Measurements from ENCODE around the gene LRIG3.
"Not testable (repeated sequence)": the region's sequence is repeated elsewhere in the genome, so short reads cannot be mapped to it uniquely, and the experiment has no call there.

Gene LRIG3, protein sequence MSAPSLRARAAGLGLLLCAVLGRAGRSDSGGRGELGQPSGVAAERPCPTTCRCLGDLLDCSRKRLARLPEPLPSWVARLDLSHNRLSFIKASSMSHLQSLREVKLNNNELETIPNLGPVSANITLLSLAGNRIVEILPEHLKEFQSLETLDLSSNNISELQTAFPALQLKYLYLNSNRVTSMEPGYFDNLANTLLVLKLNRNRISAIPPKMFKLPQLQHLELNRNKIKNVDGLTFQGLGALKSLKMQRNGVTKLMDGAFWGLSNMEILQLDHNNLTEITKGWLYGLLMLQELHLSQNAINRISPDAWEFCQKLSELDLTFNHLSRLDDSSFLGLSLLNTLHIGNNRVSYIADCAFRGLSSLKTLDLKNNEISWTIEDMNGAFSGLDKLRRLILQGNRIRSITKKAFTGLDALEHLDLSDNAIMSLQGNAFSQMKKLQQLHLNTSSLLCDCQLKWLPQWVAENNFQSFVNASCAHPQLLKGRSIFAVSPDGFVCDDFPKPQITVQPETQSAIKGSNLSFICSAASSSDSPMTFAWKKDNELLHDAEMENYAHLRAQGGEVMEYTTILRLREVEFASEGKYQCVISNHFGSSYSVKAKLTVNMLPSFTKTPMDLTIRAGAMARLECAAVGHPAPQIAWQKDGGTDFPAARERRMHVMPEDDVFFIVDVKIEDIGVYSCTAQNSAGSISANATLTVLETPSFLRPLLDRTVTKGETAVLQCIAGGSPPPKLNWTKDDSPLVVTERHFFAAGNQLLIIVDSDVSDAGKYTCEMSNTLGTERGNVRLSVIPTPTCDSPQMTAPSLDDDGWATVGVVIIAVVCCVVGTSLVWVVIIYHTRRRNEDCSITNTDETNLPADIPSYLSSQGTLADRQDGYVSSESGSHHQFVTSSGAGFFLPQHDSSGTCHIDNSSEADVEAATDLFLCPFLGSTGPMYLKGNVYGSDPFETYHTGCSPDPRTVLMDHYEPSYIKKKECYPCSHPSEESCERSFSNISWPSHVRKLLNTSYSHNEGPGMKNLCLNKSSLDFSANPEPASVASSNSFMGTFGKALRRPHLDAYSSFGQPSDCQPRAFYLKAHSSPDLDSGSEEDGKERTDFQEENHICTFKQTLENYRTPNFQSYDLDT

DNA sequence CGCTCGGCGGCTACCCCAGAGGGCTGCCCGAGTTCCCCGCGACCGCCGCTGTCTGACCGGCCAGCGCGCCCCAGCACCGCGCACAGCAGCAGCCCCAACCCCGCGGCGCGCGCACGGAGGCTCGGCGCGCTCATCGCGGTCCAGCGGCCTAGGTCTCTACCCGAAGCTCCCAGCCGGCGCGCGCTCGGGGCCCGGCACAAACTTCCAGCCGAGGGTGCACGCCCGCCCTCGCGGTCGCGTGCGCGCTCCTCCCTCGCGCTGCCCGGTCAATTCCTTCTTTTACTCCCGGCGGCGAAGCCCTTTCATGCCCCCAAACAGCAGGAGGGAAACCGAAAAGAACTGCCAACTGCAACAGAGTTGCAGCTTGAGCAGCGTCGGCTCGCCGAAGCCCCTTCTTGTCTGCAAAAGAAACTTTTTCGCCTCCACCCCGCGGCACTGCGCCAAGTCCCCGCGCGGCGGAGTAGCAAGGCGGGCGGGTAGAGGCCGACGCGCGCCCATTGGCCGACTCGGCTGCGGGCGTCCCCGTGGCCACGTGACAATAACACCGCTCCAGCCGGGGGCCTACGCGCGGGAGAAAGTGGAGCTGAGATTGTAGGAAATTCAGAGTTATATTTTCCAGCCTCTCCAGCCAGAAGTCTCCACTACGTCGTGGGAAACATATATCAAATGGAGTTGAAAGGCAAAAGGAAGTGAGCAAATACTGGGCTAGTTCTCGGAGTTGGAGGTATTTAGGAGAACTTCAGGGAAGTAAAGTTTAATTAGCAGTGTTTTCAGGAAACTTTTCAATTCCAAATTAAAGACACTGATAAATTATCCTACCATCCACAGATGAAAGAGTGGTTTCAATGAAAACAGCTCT lies at the start of gene LRIG3:
Gene LRIG3 (minus strand): TSS at position 403 of the 859 bp plus-strand sequence. CDS start 269 bp downstream, at position 134.
- DNase-seq (ENCODE audit: low spot score) = peak; percentile 80

DNA sequence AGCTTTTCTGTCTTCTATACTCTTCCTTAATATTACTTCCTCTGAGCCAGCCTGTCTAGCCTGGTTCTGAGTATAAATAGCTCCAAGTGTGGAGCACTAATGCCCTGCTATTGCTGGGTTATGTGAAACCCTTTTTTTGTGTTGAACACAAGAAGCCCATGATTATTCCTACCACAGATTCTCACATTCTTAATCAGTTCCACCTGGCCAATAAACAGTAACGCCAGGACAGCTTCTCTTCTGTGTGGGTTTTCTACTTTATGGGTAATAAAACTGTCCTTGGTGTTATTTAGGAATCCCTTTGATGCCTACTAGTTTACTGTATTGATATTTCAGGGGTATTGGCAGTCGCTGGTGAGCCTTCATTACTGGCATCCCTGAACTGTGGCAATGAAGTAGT lies 48.9 kb upstream of the LRIG3 start:
- no peak for DNase-seq (ENCODE audit: low spot score)

DNA sequence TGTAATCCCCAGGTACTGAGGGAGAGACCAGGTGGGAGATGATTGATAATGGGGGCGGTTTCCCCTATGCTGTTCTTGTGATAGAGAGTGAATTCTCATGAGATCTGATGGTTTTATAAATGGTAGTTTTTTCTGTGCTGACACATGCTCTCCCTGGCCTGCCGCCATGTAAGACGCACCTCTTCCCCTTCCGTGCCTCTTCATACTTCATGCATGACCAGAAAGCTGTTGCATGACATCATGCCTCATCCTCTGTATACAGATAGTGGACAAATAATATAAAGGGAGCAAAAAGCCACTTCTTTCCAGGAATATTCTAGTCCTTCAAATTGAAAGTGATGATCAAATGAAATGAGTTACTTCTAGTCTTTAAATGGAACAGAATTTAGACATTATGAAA lies 47.3 kb upstream of the LRIG3 start:
- no peak for DNase-seq (ENCODE audit: low spot score)

DNA sequence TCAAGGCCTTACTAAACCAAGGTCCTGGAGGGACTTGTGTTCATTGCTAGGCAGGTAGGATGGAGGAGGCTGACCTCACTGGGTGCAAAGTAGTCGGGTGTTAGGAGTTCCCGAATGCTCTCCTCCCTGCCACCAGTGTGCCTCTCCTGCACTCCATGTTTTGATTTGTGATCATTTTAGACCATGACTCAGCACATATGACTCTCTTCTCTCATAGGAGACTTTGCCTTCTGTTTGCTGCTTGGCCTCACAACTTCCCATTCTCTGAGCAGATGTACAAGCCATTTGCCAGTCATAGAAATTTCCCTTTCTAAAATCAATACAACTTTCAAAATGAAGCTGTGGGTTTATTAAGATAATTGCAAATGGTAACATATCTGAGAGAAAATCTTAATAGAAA lies 46.6 kb upstream of the LRIG3 start:
- DNase-seq (ENCODE audit: low spot score) = no peak

DNA sequence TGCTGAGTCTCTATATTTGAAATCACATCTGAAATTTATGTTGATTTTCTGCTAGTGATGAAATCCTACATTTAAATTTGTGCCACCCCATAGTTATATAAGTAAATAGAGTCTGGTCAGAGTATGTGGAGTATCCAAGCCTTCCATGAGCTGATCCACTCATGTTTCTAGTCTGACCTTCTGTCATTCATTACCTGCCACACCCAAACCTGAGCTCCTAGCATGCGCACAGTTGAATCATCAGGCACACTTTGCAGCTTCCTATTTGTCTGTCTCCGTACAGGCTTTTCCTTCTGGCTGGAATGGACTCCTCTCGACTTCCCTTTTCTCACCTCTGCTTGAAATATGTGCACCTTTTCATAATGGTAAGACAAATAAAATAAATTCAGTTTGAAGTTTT lies 45.3 kb upstream of the LRIG3 start:
- no peak for DNase-seq (ENCODE audit: low spot score)

DNA sequence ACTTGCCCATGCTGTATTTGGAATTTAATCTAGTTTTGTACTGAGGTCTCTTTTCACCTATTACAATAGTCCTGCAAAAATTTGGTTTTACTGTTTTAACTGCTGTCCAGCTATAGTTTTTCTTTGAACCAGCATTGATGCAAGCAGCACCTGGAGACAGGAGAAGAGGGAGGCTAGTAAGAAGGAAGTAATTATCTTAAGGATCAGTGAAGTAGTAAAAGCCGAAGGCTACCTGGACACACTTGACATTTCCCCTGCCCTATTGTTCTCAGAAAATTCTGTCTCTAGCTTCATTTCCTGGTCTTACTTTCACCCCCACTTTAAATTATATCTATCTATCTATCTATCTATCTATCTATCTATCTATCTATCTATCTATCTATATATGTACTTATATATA lies 43.5 kb upstream of the LRIG3 start:
- DNase-seq (ENCODE audit: low spot score) = no peak

DNA sequence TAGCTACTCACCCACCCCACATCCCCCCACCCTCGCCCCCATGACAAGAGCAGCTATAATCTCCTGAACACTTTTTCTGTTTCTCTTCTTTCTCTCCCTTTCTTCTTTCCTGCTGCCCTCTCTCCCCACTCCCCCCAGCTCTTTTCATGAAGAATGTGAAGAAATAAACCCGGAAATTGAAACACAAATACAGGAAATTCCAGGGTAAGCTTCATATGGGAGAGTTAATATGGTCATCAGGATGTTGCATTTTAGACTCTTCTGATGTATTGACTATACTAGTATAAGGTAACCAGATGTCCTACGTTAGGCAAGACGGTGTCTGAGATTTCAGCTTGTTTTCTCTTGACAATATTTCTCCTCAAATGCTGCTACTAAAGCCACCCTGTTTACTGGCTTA lies 41.6 kb upstream of the LRIG3 start:
- DNase-seq (ENCODE audit: low spot score) = no peak

DNA sequence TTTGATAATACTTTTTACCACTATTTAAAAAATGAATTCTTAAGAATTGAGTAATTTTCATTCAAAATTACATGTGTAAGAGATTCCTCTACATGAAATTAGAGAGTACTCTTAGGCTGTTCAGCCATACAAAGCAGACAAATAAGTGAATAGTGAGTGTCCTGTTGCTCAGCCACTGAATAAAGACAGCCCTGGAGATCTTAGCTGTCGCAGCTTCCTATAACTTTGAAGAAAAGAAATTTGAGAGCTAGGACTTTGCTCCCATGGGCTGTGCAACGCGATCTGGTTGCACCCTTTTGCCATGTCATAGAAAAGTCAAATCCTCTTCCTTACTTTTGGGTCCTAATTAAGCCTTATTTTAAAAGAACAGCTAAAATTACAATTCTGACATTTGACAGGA lies 40.9 kb upstream of the LRIG3 start:
- no peak for DNase-seq (ENCODE audit: low spot score)

DNA sequence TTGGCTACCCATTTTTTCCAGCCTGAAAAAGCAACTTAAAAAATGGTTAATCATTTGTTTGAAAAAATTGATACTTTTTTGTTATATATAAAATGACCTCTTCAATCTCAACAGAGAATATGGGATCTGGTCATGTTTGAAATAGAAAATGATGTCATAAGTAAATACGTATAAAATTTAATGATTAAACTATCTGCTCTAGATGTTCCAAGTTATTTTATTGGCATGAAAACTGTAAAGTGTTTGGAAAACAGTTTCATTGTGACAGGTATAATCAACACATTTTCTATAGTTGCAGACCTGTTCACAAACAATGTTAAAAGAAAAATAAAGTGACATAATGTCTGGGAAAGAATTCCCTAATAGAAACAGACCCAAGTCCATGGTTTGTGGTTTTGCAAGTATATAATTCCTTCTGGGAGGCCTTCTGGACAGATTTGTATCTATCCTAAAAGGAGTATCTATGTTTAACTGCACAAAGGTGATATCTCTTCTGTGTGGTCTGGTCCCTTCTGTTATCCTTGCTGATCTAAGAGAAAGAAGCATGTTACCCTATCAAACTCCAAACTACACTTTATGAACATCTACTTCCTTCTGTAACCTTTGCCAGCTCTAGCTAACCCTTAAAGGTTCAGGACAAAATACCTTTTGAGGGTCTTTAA lies 39.5 kb upstream of the LRIG3 start:
- no peak for DNase-seq (ENCODE audit: low spot score)

DNA sequence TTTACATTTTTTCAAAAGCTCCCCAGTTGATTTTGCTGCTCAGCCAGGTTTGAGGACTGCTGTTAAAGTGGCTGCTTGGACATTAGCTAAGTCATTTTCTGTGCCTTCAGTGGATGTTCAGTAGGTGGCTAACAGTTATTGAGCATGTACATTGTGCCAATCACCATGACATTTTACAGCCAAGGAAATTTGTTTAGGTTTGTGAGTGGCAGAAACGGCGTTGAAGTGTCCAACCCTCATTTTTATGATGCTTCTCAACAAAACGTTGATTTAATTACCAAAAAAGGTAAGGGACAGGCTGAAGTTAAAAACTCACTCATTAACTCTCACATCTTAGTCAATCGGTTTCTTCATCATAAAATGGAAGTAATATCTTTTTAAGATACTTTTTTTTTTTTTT lies 37.0 kb upstream of the LRIG3 start:
- DNase-seq (ENCODE audit: low spot score) = no peak

DNA sequence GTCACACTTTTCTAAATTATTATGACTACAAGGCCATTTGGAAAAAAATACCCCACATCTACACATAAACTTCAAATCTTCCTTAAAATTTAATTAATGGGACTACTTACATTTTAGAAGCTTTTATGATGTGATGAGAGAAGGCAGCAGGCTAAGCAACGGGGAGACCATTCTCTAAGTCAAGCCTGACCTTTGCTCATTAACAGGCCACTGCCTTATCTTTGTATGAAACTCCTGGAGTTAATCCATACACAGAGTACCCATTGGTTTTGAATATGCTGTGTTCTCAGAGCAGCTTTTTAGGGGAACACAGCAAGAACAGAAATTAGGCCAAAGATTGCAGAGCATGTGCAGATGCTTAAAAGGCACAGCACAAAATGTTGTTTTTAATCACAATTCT lies 35.5 kb upstream of the LRIG3 start:
- DNase-seq (ENCODE audit: low spot score) = no peak

DNA sequence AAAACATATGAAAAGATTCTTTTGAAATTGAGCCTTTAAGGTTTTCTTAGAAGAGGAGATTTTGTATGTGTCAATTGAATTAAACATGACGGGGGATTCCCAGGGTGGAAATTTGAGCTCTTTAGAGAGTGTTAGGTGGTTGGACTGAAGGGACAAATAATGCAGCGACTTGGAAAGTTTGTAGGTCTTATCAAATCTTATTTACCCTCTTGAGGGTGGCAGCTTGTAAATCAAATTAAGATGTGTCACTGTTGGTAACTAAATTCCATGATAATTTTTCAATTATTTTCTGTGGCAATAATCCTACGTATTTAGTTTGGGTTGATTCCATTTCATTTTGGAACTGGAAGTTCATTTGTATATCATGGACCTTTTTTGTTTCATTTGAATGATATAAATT lies 33.7 kb upstream of the LRIG3 start:
- no peak for DNase-seq (ENCODE audit: low spot score)

DNA sequence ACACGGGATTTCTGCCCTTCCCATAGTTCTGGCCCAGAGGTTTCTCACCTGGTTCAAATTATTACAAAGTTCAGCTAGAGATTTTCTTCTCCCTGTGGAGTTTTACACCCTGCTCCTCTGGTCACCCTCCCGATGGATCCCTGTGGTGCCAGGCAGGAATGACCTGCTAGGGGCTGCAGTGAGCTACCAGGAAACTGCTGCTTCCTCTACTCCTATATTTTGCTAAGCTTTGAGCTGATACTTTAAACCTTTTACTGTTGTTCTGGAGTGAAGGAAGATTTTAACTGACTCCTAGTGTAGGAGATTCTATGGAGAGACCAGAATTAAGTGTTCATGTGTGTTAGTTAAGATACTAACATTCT lies 30.4 kb upstream of the LRIG3 start:
- no peak for DNase-seq (ENCODE audit: low spot score)

DNA sequence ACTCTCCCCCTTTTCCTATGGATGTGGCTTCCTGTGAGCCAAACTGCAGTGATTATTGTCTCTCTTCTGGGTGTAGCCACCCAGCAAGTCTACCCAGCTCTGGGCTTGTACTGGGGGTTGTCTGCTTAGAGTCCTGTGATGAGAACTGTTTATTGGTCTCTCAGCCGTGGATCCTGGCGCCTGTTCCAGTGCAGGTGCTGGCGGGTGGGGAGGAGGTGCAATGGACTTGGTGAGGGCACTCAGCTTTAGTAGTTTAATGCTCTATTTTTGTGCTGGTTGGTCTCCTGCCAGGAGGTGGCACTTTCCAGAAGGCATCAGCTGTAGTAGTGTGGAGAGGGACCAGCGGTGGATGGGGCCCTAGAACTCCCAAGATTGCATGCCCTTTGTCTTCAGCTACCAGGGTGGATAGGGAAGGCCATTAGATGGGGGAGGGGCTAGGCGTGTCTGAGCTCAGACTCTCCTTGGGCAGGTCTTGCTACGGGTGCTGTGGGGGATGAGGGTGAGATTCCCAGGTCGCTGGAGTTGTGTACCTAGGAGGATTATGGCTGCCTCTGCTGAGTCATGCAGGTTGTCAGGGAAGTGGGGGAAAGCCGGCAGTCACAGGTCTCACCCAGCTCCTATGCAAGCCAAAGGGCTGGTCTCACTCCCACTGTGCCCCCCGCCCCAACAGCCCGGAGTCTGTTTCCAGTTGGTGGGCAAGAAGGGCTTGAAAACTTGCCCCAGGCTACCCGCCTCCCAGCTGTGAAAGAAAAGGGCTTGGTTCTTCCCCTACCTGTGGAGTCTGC lies 29.8 kb upstream of the LRIG3 start:
- DNase-seq (ENCODE audit: low spot score) = not testable (repeated sequence)

DNA sequence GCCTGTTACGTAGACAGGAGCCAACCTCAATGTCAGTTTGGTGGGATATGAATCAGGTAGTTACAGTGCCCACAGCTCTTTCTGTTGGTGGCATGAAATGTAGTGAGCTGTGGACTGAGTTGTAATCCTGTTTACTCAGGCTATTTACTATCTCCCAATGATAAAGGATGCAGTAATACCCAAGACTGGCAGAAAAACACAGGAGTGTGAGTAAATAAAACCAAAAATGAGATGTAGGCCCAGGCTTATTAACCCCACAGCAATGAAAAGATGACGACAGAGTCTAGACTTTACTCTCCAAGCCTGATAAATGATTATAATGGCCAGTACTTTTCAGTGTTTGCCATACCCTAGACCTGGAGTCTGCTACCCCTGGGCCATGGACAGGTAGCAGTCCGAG lies 22.8 kb upstream of the LRIG3 start:
- no peak for DNase-seq (ENCODE audit: low spot score)

DNA sequence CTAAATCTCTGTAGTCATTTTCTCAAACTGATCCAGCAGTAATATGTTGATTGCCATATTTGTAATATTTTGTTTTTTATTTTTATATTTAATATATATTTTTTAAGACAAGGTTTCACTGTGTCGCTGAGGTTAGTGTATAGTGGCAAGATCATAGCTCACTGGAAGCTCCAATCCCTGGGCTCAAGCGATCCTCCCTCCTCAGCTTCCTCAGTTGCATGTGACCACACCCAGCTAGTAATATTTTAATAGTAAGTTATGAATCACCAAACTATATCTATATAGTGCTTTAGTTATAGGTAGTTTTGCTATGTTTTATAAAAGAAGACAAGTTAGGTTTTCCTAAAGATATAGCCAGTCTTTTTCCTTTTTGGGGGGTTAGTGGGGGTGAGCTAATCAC lies 22.0 kb upstream of the LRIG3 start:
- no peak for DNase-seq (ENCODE audit: low spot score)

DNA sequence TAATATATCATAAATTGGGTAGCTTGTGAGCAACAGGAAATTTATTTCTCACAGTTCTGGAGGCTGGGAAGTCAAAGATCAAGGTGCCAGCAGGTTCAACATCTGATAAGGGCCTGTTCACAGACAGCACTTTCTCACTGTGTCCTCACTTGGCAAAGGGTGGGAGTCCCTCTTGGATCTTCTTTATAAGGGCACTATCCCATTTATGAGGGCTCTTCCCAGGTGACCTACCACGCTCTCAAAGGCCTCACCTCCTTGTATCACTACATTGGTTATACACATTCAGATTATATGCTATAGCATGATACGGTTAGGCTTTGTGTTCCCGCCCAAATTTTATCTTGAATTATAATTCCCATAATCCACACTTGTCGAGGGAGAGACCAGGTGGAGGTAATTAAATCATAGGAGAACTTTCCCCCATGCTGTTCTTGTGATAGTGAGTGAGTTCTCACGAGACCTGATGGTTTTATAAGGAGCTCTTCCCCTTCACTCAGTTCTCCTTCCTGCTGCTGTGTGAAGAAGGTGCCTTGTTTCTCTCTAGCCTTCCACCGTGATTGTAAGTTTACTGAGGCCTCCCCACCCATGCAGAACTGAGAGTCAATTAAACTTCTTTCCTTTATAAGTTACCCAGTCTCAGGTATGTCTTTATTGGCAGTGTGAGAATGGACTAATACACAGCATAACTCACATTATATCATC lies 19.2 kb upstream of the LRIG3 start:
- no peak for DNase-seq (ENCODE audit: low spot score)

DNA sequence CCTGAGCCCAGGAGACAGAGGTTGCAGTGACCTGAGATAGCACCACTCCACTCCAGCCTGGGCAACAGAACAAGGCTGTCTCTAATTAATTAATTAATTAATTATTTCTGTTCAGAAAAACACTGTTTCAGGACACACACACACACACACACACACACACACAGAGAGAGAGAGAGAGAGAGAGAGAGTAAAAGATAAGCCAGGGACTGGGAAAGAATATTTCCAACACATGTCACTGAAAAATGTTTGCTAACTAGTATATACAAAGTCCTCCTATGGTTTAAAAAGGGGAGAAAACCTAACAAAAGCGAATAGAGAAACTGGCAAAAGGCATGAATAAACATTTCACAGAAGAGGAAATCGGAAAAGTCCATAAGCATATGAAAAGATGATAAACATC lies 18.1 kb upstream of the LRIG3 start:
- DNase-seq (ENCODE audit: low spot score) = no peak

DNA sequence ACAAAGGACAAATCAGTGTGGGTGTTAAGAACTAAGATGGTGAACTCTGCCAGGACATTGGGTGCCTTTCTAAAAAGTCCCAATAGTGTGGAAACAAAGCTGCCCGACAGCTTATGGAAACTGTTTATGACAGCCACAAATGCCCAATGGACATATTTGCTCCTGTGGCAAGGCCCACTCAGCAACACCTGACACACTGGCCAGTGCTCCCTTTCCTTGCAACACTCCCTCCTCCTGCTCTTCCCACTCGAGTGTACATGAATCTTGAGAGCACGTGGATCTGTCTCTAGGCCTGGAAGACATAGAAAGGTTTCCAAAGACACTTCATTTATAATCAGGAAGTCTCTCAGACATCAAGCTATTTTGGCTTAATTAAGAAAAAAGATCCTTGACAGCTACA lies 14.2 kb upstream of the LRIG3 start:
- no peak for DNase-seq (ENCODE audit: low spot score)

All from HuH-7.5 (cell line).